GM23338 (cell line): ENCODE measurements around the gene SUMF1. TPM values are rescaled to one million over a fixed set of nuclear protein-coding genes. Genes with fewer than 3 reads are reported as not detected.

Experiments used
- ATAC-seq: fragments of 200-7000 bp; cut with Tn5 transposase; 3 replicates; pipeline ENCODE4 v1.9.1; 2020
- DNase-seq: peaks from one replicate; pipeline ENCODE4 v3.0.0-alpha.2; 2015; ENCODE audit warnings: low spot score
- H2AFZ ChIP-seq: fragments of 200-600 bp; sonication (generic); 2 replicates; pipeline ENCODE4 v1.8.0; 2016; ENCODE audit warnings: antibody characterized with exemption, mild to moderate bottlenecking, moderate library complexity
- H3F3A ChIP-seq: fragments of 200-600 bp; sonication (generic); replicated peaks from 2 replicates; pipeline ENCODE4 v1.8.0; 2017; ENCODE audit warnings: antibody characterized with exemption, mixed run types, low read depth
- H3K27ac ChIP-seq: fragments of 200-600 bp; sonication (generic); 2 replicates; pipeline ENCODE4 v1.6.1; 2016; ENCODE audit warnings: low read depth
- H3K27me3 ChIP-seq: fragments of 200-600 bp; sonication (generic); 2 replicates; pipeline ENCODE4 v1.8.0; 2016; ENCODE audit warnings: mild to moderate bottlenecking, mixed run types, moderate library complexity; ENCODE audit not compliant: insufficient read depth
- H3K36me3 ChIP-seq: fragments of 200-600 bp; sonication (generic); 2 replicates; pipeline ENCODE4 v1.8.0; 2016; ENCODE audit warnings: mild to moderate bottlenecking; ENCODE audit not compliant: insufficient read depth
- H3K4me1 ChIP-seq: fragments of 200-600 bp; sonication (generic); 2 replicates; pipeline ENCODE4 v1.8.0; 2016; ENCODE audit warnings: mild to moderate bottlenecking, moderate library complexity; ENCODE audit not compliant: insufficient read depth
- H3K4me2 ChIP-seq: fragments of 200-600 bp; sonication (generic); 2 replicates; pipeline ENCODE4 v1.7.1; 2017; ENCODE audit warnings: mixed run types
- H3K4me3 ChIP-seq: fragments of 200-600 bp; sonication (generic); 2 replicates; pipeline ENCODE4 v1.6.1; 2016; ENCODE audit warnings: mixed run types
- H3K79me2 ChIP-seq: fragments of 200-600 bp; sonication (generic); replicated peaks from 2 replicates; pipeline ENCODE4 v1.8.0; 2017; ENCODE audit warnings: mild to moderate bottlenecking; ENCODE audit not compliant: insufficient read depth
- H3K9me2 ChIP-seq: fragments of 200-600 bp; sonication (generic); 2 replicates; pipeline ENCODE4 v1.8.0; 2017; ENCODE audit not compliant: insufficient read depth
- H4K20me1 ChIP-seq: fragments of 200-600 bp; sonication (generic); replicated peaks from 2 replicates; pipeline ENCODE4 v1.8.0; 2017; ENCODE audit warnings: mild to moderate bottlenecking; ENCODE audit not compliant: insufficient read depth
- H3K27ac Mint-ChIP-seq: 2 replicates; pipeline ENCODE4 v1.8.0; 2020; ENCODE audit warnings: inconsistent platforms, mild to moderate bottlenecking, moderate library complexity, mixed read lengths
- H3K27me3 Mint-ChIP-seq: 3 replicates; pipeline ENCODE4 v1.8.0; 2022; ENCODE audit warnings: low read depth, mild to moderate bottlenecking, moderate library complexity, mixed read lengths, inconsistent platforms; ENCODE audit not compliant: insufficient read depth, poor library complexity
- H3K36me3 Mint-ChIP-seq: 3 replicates; pipeline ENCODE4 v1.8.0; 2021; ENCODE audit warnings: low read depth, mild to moderate bottlenecking, inconsistent platforms, moderate library complexity, mixed read lengths
- H3K4me1 Mint-ChIP-seq: 3 replicates; pipeline ENCODE4 v1.8.0; 2020; ENCODE audit warnings: mild to moderate bottlenecking, inconsistent platforms, mixed read lengths
- H3K4me3 Mint-ChIP-seq: 3 replicates; pipeline ENCODE4 v1.8.0; 2021; ENCODE audit warnings: moderate library complexity, mild to moderate bottlenecking, inconsistent platforms, mixed read lengths
- H3K9me3 Mint-ChIP-seq: 3 replicates; pipeline ENCODE4 v1.8.0; 2020; ENCODE audit warnings: moderate library complexity, mild to moderate bottlenecking, inconsistent platforms, mixed read lengths
- CREB1 ChIP-seq: fragments of 250-450 bp; sonication (Bioruptor Pico); IDR thresholded peaks from 2 replicates; pipeline ENCODE4 v1.5.0; 2020; ENCODE audit warnings: low read depth, mild to moderate bottlenecking, moderate library complexity
- CTCF ChIP-seq, 2 experiments: fragments of 200-600 bp in 1 of 2; sonication (generic) in 1 of 2; conservative IDR thresholded peaks; 2 replicates each; pipeline versions ENCODE4 v1.5.1 to v1.6.1; 2016 to 2017; ENCODE audit warnings: antibody characterized with exemption in 2 of 2, low read depth in 2 of 2, mild to moderate bottlenecking in 2 of 2, moderate library complexity in 1 of 2
- ETS1 ChIP-seq: IDR thresholded peaks from 2 replicates; pipeline ENCODE4 v1.6.1; 2016; ENCODE audit warnings: antibody characterized with exemption
- EZH2 ChIP-seq: fragments of 200-600 bp; sonication (generic); IDR thresholded peaks from one replicate; pipeline ENCODE4 v1.8.0; 2017; ENCODE audit warnings: antibody characterized with exemption, mild to moderate bottlenecking, low read depth; ENCODE audit not compliant: unreplicated experiment
- EZH2phosphoT487 ChIP-seq: fragments of 200-600 bp; sonication (generic); IDR thresholded peaks from one replicate; pipeline ENCODE4 v1.8.1; 2018; ENCODE audit warnings: antibody characterized with exemption; ENCODE audit not compliant: unreplicated experiment
- JUNB ChIP-seq: IDR thresholded peaks from one replicate; pipeline ENCODE4 v1.6.1; 2016; ENCODE audit warnings: antibody characterized with exemption; ENCODE audit not compliant: unreplicated experiment
- NANOG ChIP-seq: IDR thresholded peaks from 2 replicates; pipeline ENCODE4 v1.6.1; 2016; ENCODE audit warnings: antibody characterized with exemption, borderline replicate concordance
- POLR2AphosphoS5 ChIP-seq: IDR thresholded peaks from 2 replicates; pipeline ENCODE4 v1.6.1; 2016; ENCODE audit warnings: antibody characterized with exemption, low read depth
- REST ChIP-seq: IDR thresholded peaks from one replicate; pipeline ENCODE4 v1.6.1; 2018; ENCODE audit warnings: antibody characterized with exemption; ENCODE audit not compliant: unreplicated experiment
- STAT1 ChIP-seq: IDR thresholded peaks from one replicate; pipeline ENCODE4 v1.6.1; 2016; ENCODE audit warnings: antibody characterized with exemption; ENCODE audit not compliant: unreplicated experiment
- ZNF114 ChIP-seq: fragments of 250-450 bp; sonication (Bioruptor Pico); IDR thresholded peaks from 2 replicates; pipeline ENCODE4 v1.5.0; 2020; ENCODE audit warnings: mild to moderate bottlenecking, moderate library complexity
- ZNF462 ChIP-seq: fragments of 250-450 bp; sonication (Bioruptor Pico); IDR thresholded peaks from 2 replicates; pipeline ENCODE4 v1.5.0; 2020; ENCODE audit warnings: mild to moderate bottlenecking, moderate library complexity
- polyA plus RNA-seq: library from polyadenylated mRNA; unstranded; fragments of >200 nt; fragmentation: Nextera tagmentation; extraction: Ambion mirVana; gene quantifications from 2 replicates; pipeline ENCODE4 v1.2.1, GENCODE V29; 2016
- total RNA-seq: library from RNA; depleted of rRNA; stranded (reverse); fragments of >200 nt; shearing (Covaris generic); gene quantifications from 2 replicates; pipeline ENCODE4 v1.2.3, GENCODE V29; 2014

The SUMF1 gene
- total and polyA plus RNA-seq, 2 experiments from 2014 or later, result 6.9 to 20.3 TPM

- TF ChIP-seq ETS1 (no peak), ZNF114 (CRISPR knock-in tag) (no peak), EZH2phosphoT487 (no peak), EZH2 (no peak), JUNB (no peak)
Observed at GRCh38 chr3:4373669-4374068, 93.4 kb downstream of the SUMF1 start (continued).

GRCh38 chr3:4362523-4362922 lies 104.5 kb downstream of the SUMF1 start:
- no peak for TF ChIP-seq ETS1
- TF ChIP-seq ZNF114 (CRISPR knock-in tag), result no peak
- TF ChIP-seq NANOG, result no peak
- TF ChIP-seq POLR2AphosphoS5, result no peak
- no peak for TF ChIP-seq CTCF (conservative IDR thresholded peaks at IDR 0.05; ENCODE audit: low read depth in 2 of 2)
- TF ChIP-seq REST, result no peak
- TF ChIP-seq JUNB, result no peak
- TF ChIP-seq EZH2, result no peak
- no peak for TF ChIP-seq CREB1
- no peak for TF ChIP-seq ZNF462 (CRISPR knock-in tag)
- TF ChIP-seq EZH2phosphoT487, result no peak
- no peak for TF ChIP-seq STAT1
- Histone ChIP-seq H3K4me2 (no peak overlapping the region), H3K4me1 (no peaks in the 10 kb centered on the region), H3K4me3 (no peak overlapping the region), H3K36me3 (no peaks in the 10 kb centered on the region), H3K27ac (no peak overlapping the region), H3K79me2 (no peaks in the 10 kb centered on the region), H4K20me1 (no peaks in the 10 kb centered on the region), H2AFZ (no peak overlapping the region), H3K9me2 (no peaks in the 10 kb centered on the region), H3F3A (no peaks in the 10 kb centered on the region), H3K27me3 (no peaks in the 10 kb centered on the region)
- H3K4me1 Mint-ChIP-seq, result no peaks in the 10 kb centered on the region
- DNase-seq, result no peak
- H3K4me3 Mint-ChIP-seq, result no peak overlapping the region
- no peak for ATAC-seq
- H3K27me3 Mint-ChIP-seq, result peaks cover 1% of the 10 kb centered on the region
- H3K36me3 Mint-ChIP-seq, result no peaks in the 10 kb centered on the region
- H3K9me3 Mint-ChIP-seq, result no peaks in the 10 kb centered on the region
- no peak overlapping the region for H3K27ac Mint-ChIP-seq
